B cell (primary cell): ENCODE results near the gene HS3ST3A1. TPM values are rescaled to one million over a fixed set of nuclear protein-coding genes. Genes with fewer than 3 reads are reported as not detected.

ENCODE experiments used
- ATAC-seq: fragments of 200-7000 bp; cut with Tn5 transposase; one replicate; pipeline ENCODE4 v1.10.0; 2021; ENCODE audit warnings: low read depth, mild to moderate bottlenecking, moderate number of reproducible peaks, moderate library complexity
- CTCF ChIA-PET: fragments of 350-600 bp; sonication (Branson Sonifier 250); formaldehyde crosslinking; loops from one replicate; lab custom pipeline; 2021; ENCODE audit warnings: antibody characterized with exemption, inconsistent platforms; lab: Charles Lee
- POLR2A ChIA-PET: fragments of 350-600 bp; sonication (Branson Sonifier 250); formaldehyde crosslinking; loops from one replicate; lab custom pipeline; 2021; ENCODE audit warnings: antibody characterized with exemption; lab: Charles Lee
- DNase-seq: peaks from one replicate; pipeline ENCODE4 v3.0.0; 2013
- H2AFZ ChIP-seq: 2 replicates; pipeline ENCODE4 v1.6.1; 2012; ENCODE audit warnings: mild to moderate bottlenecking, low read depth, low read length; ENCODE audit not compliant: insufficient read depth, poor library complexity, severe bottlenecking
- H3K27ac ChIP-seq, 2 donors: 1 replicate in 1 of 2; 2 replicates in 1 of 2; pipeline ENCODE4 v1.5.1; 2012 to 2013; ENCODE audit warnings: low read length in 2 of 2, mild to moderate bottlenecking in 2 of 2, moderate library complexity in 1 of 2
- H3K27me3 ChIP-seq, 4 experiments: fragments of 200-600 bp in 1 of 4; sonication (generic) in 1 of 4; replicated peaks in 1 of 4; 1 replicate in 2 of 4; 2 replicates in 2 of 4; pipeline versions ENCODE4 v1.6.1 to v1.7.0; 2013 to 2016; ENCODE audit warnings: low read length in 3 of 4, mild to moderate bottlenecking in 2 of 4, mixed read lengths in 1 of 4, moderate library complexity in 1 of 4; ENCODE audit not compliant: insufficient read depth in 4 of 4, control insufficient read depth in 3 of 4; ENCODE audit errors: control extremely low read depth in 1 of 4
- H3K36me3 ChIP-seq, 2 experiments: replicated peaks in 1 of 2; 1 replicate in 1 of 2; 2 replicates in 1 of 2; pipeline versions ENCODE4 v1.6.1 to v1.7.1; 2013; ENCODE audit warnings: low read length in 1 of 2; ENCODE audit not compliant: insufficient read depth in 2 of 2, control insufficient read depth in 1 of 2; ENCODE audit errors: control extremely low read depth in 1 of 2, extremely low read depth in 1 of 2
- H3K4me1 ChIP-seq, 2 donors: fragments of 200-600 bp in 1 of 2; sonication (generic) in 1 of 2; 1 replicate in 1 of 2; 2 replicates in 1 of 2; pipeline versions ENCODE4 v1.5.1 to v1.6.1; 2013 to 2017; ENCODE audit warnings: low read length in 2 of 2; ENCODE audit not compliant: control insufficient read depth in 2 of 2, insufficient read depth in 2 of 2
- H3K4me2 ChIP-seq: replicated peaks from 2 replicates; pipeline ENCODE3; 2012; ENCODE audit warnings: mild to moderate bottlenecking, low read depth, low read length; ENCODE audit not compliant: poor library complexity, severe bottlenecking
- H3K4me3 ChIP-seq, 5 experiments: fragments of 200-600 bp in 1 of 5; sonication (generic) in 1 of 5; 1 replicate in 3 of 5; 2 replicates in 2 of 5; pipeline versions ENCODE4 v1.5.1 to v1.7.0; 2011 to 2016; ENCODE audit warnings: low read length in 4 of 5, mild to moderate bottlenecking in 4 of 5, low read depth in 2 of 5, control low read depth in 1 of 5, moderate library complexity in 1 of 5; ENCODE audit not compliant: insufficient read depth in 1 of 5; ENCODE audit errors: control extremely low read depth in 1 of 5, extremely low read depth in 1 of 5
- H3K79me2 ChIP-seq: fragments of 200-600 bp; sonication (generic); one replicate; pipeline ENCODE4 v1.6.0; 2016; ENCODE audit warnings: low read length; ENCODE audit not compliant: control insufficient read depth, insufficient read depth
- H3K9ac ChIP-seq: fragments of 200-600 bp; sonication (generic); 2 replicates; pipeline ENCODE4 v1.6.1; 2017; ENCODE audit warnings: mild to moderate bottlenecking, low read length, moderate library complexity
- H3K9me3 ChIP-seq, 3 donors: one replicate each; pipeline versions ENCODE4 v1.6.1 to v1.7.1; 2013; ENCODE audit warnings: low read length in 2 of 3; ENCODE audit not compliant: control insufficient read depth in 2 of 3, insufficient read depth in 1 of 3; ENCODE audit errors: control extremely low read depth in 1 of 3
- H4K20me1 ChIP-seq: 2 replicates; pipeline ENCODE4 v1.6.0; 2012; ENCODE audit warnings: mild to moderate bottlenecking, low read length; ENCODE audit not compliant: insufficient read depth, control insufficient read depth, poor library complexity, severe bottlenecking
- H3K27ac Mint-ChIP-seq: one replicate; pipeline ENCODE4 v1.8.0; 2021; ENCODE audit warnings: mixed read lengths
- H3K27me3 Mint-ChIP-seq: one replicate; pipeline ENCODE4 v1.8.0; 2021; ENCODE audit warnings: mixed read lengths
- H3K4me1 Mint-ChIP-seq: one replicate; pipeline ENCODE4 v1.8.0; 2021; ENCODE audit warnings: mixed read lengths
- H3K4me3 Mint-ChIP-seq: one replicate; pipeline ENCODE4 v1.8.0; 2021; ENCODE audit warnings: mixed read lengths
- H3K9me3 Mint-ChIP-seq: one replicate; pipeline ENCODE4 v1.8.0; 2022; ENCODE audit warnings: mixed read lengths; ENCODE audit not compliant: insufficient read depth
- CTCF ChIP-seq: fragments of 200-600 bp; IDR thresholded peaks from one replicate; pipeline ENCODE4 v1.8.0; 2022; ENCODE audit warnings: antibody characterized with exemption, mild to moderate bottlenecking
- EZH2 ChIP-seq: IDR thresholded peaks from 2 replicates; pipeline ENCODE4 v1.6.1; 2012; ENCODE audit warnings: borderline replicate concordance, low read depth, mild to moderate bottlenecking, moderate library complexity, low read length; ENCODE audit not compliant: insufficient read depth, poor library complexity, severe bottlenecking
- WGBS: methylation state at CpG from one replicate; pipeline ENCODE4 v1.1.5; 2013; ENCODE audit warnings: missing lambda C conversion rate; ENCODE audit not compliant: insufficient coverage; 5-methylcytosine and 5-hydroxymethylcytosine counted together
- intact Hi-C: fragments of 100-400 bp; cut with micrococcal nuclease; formaldehyde crosslinking; loops from one replicate; pipeline ENCODE4 v1.10.0; 2022
- polyA plus RNA-seq: library from polyadenylated mRNA; depleted of rRNA; stranded (reverse); fragments of >200 nt; gene quantifications from 2 replicates; pipeline ENCODE4 v1.2.3, GENCODE V29; 2012
- total RNA-seq, 2 donors: library from RNA; stranded (reverse); fragments of 120-200 nt in 1 of 2; gene quantifications; 1 replicate in 1 of 2; 2 replicates in 1 of 2; pipeline versions ENCODE4 v1.2.3 to v1.2.4, GENCODE V29; 2013 to 2022

Gene HS3ST3A1
- total and polyA plus RNA-seq, 2 donors (not counting 1 experiment from before 2014, with no cell fraction given), result 0.17 to 0.75 TPM

DNA sequence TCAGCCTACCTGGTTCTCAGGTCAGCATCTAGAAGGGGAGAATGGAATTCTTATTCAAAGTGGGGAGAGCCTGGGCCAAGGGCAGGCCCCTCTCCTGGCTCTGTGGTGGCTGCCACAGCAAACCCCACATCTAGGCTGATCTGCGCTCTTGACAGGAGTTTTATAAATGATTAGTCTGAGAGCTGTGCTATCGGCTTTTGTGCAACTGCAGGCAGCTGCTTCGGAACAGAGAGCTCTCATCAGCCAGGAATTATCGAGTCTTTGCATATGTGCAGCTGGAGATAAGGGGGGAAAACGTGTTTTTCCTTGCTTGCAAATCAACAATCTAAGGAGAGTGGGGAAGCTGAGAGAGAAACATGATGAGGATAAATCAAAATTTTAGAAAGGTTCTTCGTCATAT, 91.7 kb downstream of the HS3ST3A1 start:
- ChIA-PET POLR2A (no interaction called here), CTCF (no interaction called here)
- Mint-ChIP-seq H3K27ac (no peak overlapping the region), H3K27me3 (peaks cover 6% of the 10 kb centered on the region), H3K4me1 (no peaks in the 10 kb centered on the region), H3K4me3 (no peak overlapping the region), H3K9me3 (no peaks in the 10 kb centered on the region)
- H2AFZ ChIP-seq, result no peak overlapping the region
- WGBS, result 39% methylated on average over 5 of the region's 6 CpGs
- ATAC-seq (no peak), DNase-seq (no peak)
- no peaks in the 10 kb centered on the region for H3K27me3 ChIP-seq
- H3K9ac ChIP-seq, result no peak overlapping the region
- H4K20me1 ChIP-seq, result no peaks in the 10 kb centered on the region
- H3K27ac ChIP-seq, result no peak overlapping the region
- no peak overlapping the region for H3K4me2 ChIP-seq
- no peaks in the 10 kb centered on the region for H3K4me1 ChIP-seq
- TF ChIP-seq EZH2, result no peak
- TF ChIP-seq CTCF, result no peak
- H3K36me3 ChIP-seq, result no peaks in the 10 kb centered on the region
- intact Hi-C loops, result no loop called here
- no peaks in the 10 kb centered on the region for H3K79me2 ChIP-seq
- H3K4me3 ChIP-seq, result no peak overlapping the region
- H3K9me3 ChIP-seq, result no peaks in the 10 kb centered on the region

- Mint-ChIP-seq H3K27ac (no peak overlapping the region), H3K4me1 (no peaks in the 10 kb centered on the region), H3K4me3 (no peak overlapping the region), H3K27me3 (peaks cover 6% of the 10 kb centered on the region), H3K9me3 (no peaks in the 10 kb centered on the region)
- ChIA-PET CTCF (no interaction called here), POLR2A (no interaction called here)
- TF ChIP-seq CTCF, result no peak
- TF ChIP-seq EZH2, result no peak
- Histone ChIP-seq H3K4me1 (no peaks in the 10 kb centered on the region), H3K79me2 (no peaks in the 10 kb centered on the region), H3K4me3 (no peak overlapping the region), H4K20me1 (no peaks in the 10 kb centered on the region), H3K4me2 (no peak overlapping the region), H3K36me3 (no peaks in the 10 kb centered on the region), H3K27ac (no peak overlapping the region), H3K9ac (no peak overlapping the region), H2AFZ (no peak overlapping the region), H3K27me3 (no peaks in the 10 kb centered on the region), H3K9me3 (no peaks in the 10 kb centered on the region)
- DNase-seq (no peak), ATAC-seq (no peak)
- intact Hi-C loops, result no loop called here
- WGBS, result 100% methylated on average over 2 of the region's 3 CpGs
Observed at GRCh38 chr17:13509527-13509926, 92.2 kb downstream of the HS3ST3A1 start.
